ENCODE measurements around the gene GADL1. TPM values are rescaled to one million over a fixed set of nuclear protein-coding genes. Genes with fewer than 3 reads are reported as not detected.
A peak's percentile ranks its signal among the peaks of the same experiment; 100 is the strongest.

GADL1 gene
- polyA plus RNA-seq, 4 donors: 0.09 TPM; not detected in 3

DNA sequence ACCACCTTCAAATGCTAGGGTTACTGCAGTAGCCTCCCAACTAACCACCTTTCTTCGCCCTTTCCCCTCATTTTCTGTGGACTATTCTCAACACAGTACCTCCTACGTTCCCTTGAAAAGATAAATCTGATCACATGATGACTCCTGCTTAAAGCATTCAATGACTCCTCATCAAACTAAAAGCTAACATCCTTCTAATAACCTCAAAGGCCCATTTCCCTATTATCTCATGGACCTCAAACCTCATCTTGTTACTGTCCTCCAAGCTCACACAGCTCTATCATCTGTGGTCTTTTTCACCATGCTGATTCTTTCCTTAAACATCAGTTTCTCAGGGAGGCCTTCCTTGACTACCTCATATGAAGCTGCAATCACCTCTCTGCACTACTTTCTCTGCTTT lies 29.6 kb downstream of the GADL1 start:
- 65 to 81% (median 67%) methylated on average over 2 of the region's 2 CpGs for WGBS, 3 donors
- no peaks in the 10 kb centered on the region for H3K9me3 ChIP-seq (ENCODE audit: control insufficient read depth in 2 of 2, insufficient read depth in 1 of 2, low read depth in 1 of 2, low read length in 1 of 2)
- no peak overlapping the region for H3K27ac ChIP-seq (ENCODE audit: low read depth in 1 of 3, low read length in 2 of 3)
- H3K4me3 ChIP-seq (ENCODE audit: low read depth in 1 of 3, low read length in 3 of 3): no peak overlapping the region
- DNase-seq (no peak), FAIRE-seq (no peak)
- peaks cover 0 to 2% (median 0%) of the 10 kb centered on the region in 3 donors for H3K27me3 ChIP-seq (ENCODE audit: control insufficient read depth in 3 of 3, insufficient read depth in 3 of 3, low read length in 3 of 3)
- no peaks in the 10 kb centered on the region for H3K36me3 ChIP-seq (ENCODE audit: control insufficient read depth in 3 of 3, insufficient read depth in 2 of 3, low read depth in 1 of 3, low read length in 3 of 3)
- no peaks in the 10 kb centered on the region for H3K4me1 ChIP-seq (ENCODE audit: control insufficient read depth in 3 of 3, insufficient read depth in 2 of 3, low read depth in 1 of 3, low read length in 2 of 3)

DNA sequence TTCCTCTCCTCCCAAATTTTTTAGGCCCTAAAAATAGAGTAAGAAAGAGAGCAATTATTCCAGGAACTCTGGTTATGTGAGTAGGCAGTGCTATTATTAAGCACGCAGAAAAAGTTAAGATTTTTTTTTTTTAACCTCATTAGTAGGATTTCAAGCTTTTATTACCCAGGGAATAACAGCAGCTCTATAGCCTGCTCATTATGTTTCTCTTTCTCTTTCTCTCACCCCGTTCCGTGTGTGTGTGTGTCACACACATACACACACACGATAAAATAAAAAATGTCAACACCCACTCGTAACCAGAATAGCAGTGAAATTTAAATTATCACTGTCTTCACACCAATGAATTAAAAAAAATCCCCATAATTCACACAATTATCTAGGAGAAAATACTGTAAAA lies 30.3 kb downstream of the GADL1 start:
- no peaks in the 10 kb centered on the region for H3K36me3 ChIP-seq (ENCODE audit: control insufficient read depth in 3 of 3, insufficient read depth in 2 of 3, low read depth in 1 of 3, low read length in 3 of 3)
- no peak overlapping the region for H3K4me3 ChIP-seq (ENCODE audit: low read depth in 1 of 3, low read length in 3 of 3)
- H3K27me3 ChIP-seq (ENCODE audit: control insufficient read depth in 3 of 3, insufficient read depth in 3 of 3, low read length in 3 of 3): peaks cover 0 to 2% (median 0%) of the 10 kb centered on the region in 3 donors
- no peak for DNase-seq
- WGBS, 3 donors: 31 to 62% (median 31%) methylated on average over 5 of the region's 5 CpGs
- H3K27ac ChIP-seq (ENCODE audit: low read depth in 1 of 3, low read length in 2 of 3): no peak overlapping the region
- H3K4me1 ChIP-seq (ENCODE audit: control insufficient read depth in 3 of 3, insufficient read depth in 2 of 3, low read depth in 1 of 3, low read length in 2 of 3): no peaks in the 10 kb centered on the region
- no peaks in the 10 kb centered on the region for H3K9me3 ChIP-seq (ENCODE audit: control insufficient read depth in 2 of 2, insufficient read depth in 1 of 2, low read depth in 1 of 2, low read length in 1 of 2)
- no peak for FAIRE-seq

DNA sequence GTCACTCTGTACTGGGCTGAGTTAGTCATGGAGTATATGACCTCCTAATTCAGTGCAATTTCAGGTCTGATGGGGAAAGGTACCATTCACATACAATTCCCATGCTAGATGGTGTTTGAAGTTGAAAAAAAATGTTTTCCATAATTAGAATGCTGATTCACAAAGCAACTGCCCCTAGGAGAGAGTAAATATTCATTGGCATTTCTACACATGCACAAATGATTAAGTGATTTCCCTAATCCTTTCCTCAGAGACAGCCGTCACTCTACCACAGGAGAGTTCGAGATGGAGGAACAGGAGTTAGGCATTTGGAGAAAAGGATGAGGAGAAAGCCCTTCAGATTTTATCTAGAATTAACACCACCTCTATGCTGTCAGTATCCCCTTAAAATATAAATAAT lies 32.5 kb downstream of the GADL1 start:
- FAIRE-seq (no peak), DNase-seq (no peak)
- H3K36me3 ChIP-seq (ENCODE audit: control insufficient read depth in 3 of 3, insufficient read depth in 2 of 3, low read depth in 1 of 3, low read length in 3 of 3): no peaks in the 10 kb centered on the region
- H3K4me3 ChIP-seq (ENCODE audit: low read depth in 1 of 3, low read length in 3 of 3): no peak overlapping the region
- H3K27ac ChIP-seq (ENCODE audit: low read depth in 1 of 3, low read length in 2 of 3): no peak overlapping the region
- H3K27me3 ChIP-seq (ENCODE audit: control insufficient read depth in 3 of 3, insufficient read depth in 3 of 3, low read length in 3 of 3): peaks cover 0 to 2% (median 0%) of the 10 kb centered on the region in 3 donors
- no peaks in the 10 kb centered on the region for H3K4me1 ChIP-seq (ENCODE audit: control insufficient read depth in 3 of 3, insufficient read depth in 2 of 3, low read depth in 1 of 3, low read length in 2 of 3)
- H3K9me3 ChIP-seq (ENCODE audit: control insufficient read depth in 2 of 2, insufficient read depth in 1 of 2, low read depth in 1 of 2, low read length in 1 of 2): no peaks in the 10 kb centered on the region
- 85 to 94% (median 87%) methylated on average over 2 of the region's 2 CpGs for WGBS, 3 donors

DNA sequence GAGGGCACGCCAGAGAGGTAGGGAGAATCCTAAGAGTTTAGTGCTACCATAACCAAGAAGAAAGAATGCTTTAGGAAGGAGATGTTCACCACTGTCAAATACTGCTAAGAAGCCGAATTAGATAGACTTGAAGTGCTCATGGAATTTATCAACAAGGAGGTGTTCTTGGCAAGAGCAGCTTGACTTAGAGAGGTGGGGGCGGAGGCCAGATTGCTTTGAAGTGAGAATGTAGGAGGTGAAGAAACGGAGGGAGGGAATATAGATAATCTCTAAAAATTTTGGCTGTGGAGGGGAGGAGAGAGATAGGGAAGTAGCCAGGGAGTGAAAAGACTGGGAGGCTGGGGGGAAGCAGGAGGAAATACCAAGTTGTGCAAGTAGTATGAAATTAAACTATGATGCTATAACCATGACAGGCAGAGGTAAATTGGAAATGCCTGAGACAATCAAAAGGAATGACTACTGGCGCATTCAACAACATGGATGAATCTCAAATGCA lies 35.5 kb downstream of the GADL1 start:
- no peaks in the 10 kb centered on the region for H3K4me1 ChIP-seq (ENCODE audit: control insufficient read depth in 3 of 3, insufficient read depth in 2 of 3, low read depth in 1 of 3, low read length in 2 of 3)
- FAIRE-seq: no peak
- no peak overlapping the region for H3K27ac ChIP-seq (ENCODE audit: low read depth in 1 of 3, low read length in 2 of 3)
- no peaks in the 10 kb centered on the region for H3K27me3 ChIP-seq (ENCODE audit: control insufficient read depth in 3 of 3, insufficient read depth in 3 of 3, low read length in 3 of 3)
- WGBS, 3 donors: 81 to 85% (median 83%) methylated on average over 5 of the region's 5 CpGs
- H3K4me3 ChIP-seq (ENCODE audit: low read depth in 1 of 3, low read length in 3 of 3): no peak overlapping the region
- no peak for DNase-seq
- H3K36me3 ChIP-seq (ENCODE audit: control insufficient read depth in 3 of 3, insufficient read depth in 2 of 3, low read depth in 1 of 3, low read length in 3 of 3): no peaks in the 10 kb centered on the region
- no peaks in the 10 kb centered on the region for H3K9me3 ChIP-seq (ENCODE audit: control insufficient read depth in 2 of 2, insufficient read depth in 1 of 2, low read depth in 1 of 2, low read length in 1 of 2)

DNA sequence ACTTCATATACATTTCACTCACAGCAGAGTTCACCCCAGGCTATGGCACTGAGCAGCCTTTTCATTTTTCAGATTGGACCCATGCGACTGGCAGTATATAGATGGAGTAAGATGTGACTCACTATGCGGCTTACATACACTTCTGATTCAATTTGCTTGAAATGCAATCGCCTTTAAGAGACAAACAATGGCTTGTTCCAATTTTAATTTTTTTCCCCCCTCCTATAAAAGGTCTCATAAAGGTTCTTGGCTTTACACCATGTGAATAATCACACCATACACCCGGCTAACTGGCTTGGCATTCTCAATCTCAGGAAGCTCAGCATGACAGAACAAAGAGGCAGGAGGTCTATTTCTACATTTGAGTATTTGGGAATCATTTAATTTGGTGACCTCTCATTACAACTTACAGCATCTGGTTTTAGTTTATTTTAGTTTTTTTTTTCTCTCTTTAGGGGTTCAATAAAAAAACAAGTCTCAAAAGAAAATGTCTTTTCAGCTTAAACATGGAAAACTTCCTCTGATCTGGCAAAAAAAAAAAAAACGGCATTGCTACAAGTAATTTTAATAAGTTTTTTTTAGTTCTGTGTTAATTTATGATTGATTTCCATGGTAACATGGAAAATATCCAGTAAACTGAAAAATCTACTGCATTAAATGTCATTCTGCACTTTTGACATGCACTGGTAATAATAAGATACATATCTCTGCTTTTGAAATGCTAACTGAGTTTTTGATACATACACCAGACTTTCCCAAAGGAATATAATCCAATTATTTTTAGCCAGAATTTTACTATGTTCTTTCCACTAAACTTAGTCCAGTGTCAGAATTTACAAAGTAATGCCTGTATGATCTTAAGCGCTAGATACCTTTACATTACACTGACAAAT lies 38.8 kb downstream of the GADL1 start:
- DNase-seq (no peak), FAIRE-seq (no peak)
- WGBS, 3 donors: 76 to 83% (median 83%) methylated on average over 6 of the region's 6 CpGs
- Histone ChIP-seq H3K9me3 (ENCODE audit: control insufficient read depth in 2 of 2, insufficient read depth in 1 of 2, low read depth in 1 of 2, low read length in 1 of 2) (peaks cover 0 to 1% of the 10 kb centered on the region in 2 donors), H3K4me3 (ENCODE audit: low read depth in 1 of 3, low read length in 3 of 3) (no peak overlapping the region), H3K27me3 (ENCODE audit: control insufficient read depth in 3 of 3, insufficient read depth in 3 of 3, low read length in 3 of 3) (no peaks in the 10 kb centered on the region), H3K36me3 (ENCODE audit: control insufficient read depth in 3 of 3, insufficient read depth in 2 of 3, low read depth in 1 of 3, low read length in 3 of 3) (no peaks in the 10 kb centered on the region), H3K27ac (ENCODE audit: low read depth in 1 of 3, low read length in 2 of 3) (no peak overlapping the region), H3K4me1 (ENCODE audit: control insufficient read depth in 3 of 3, insufficient read depth in 2 of 3, low read depth in 1 of 3, low read length in 2 of 3) (no peaks in the 10 kb centered on the region)

DNA sequence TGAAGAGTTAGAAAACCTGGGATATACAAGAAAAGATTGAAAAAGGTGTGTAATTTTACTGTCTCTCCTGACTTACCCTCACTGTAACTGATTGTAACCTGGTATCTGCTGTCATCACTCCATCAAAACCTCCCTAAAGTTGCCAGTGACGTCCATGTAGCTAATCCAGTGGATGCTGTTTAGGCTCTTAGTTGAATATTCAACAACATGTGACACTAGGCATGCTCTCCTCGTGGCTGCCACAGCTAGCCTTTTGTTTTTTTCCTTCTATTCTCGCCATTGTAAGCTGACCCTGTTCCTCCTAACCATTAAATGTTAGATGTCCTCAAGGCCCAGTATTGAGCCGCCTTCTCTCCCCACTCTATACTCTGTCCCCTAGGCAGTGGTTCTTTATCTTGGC lies 41.6 kb downstream of the GADL1 start:
- Histone ChIP-seq H3K27me3 (ENCODE audit: control insufficient read depth in 3 of 3, insufficient read depth in 3 of 3, low read length in 3 of 3) (no peaks in the 10 kb centered on the region), H3K27ac (ENCODE audit: low read depth in 1 of 3, low read length in 2 of 3) (no peak overlapping the region), H3K4me1 (ENCODE audit: control insufficient read depth in 3 of 3, insufficient read depth in 2 of 3, low read depth in 1 of 3, low read length in 2 of 3) (no peaks in the 10 kb centered on the region), H3K4me3 (ENCODE audit: low read depth in 1 of 3, low read length in 3 of 3) (no peak overlapping the region), H3K36me3 (ENCODE audit: control insufficient read depth in 3 of 3, insufficient read depth in 2 of 3, low read depth in 1 of 3, low read length in 3 of 3) (no peaks in the 10 kb centered on the region), H3K9me3 (ENCODE audit: control insufficient read depth in 2 of 2, insufficient read depth in 1 of 2, low read depth in 1 of 2, low read length in 1 of 2) (peaks cover 0 to 1% of the 10 kb centered on the region in 2 donors)
- FAIRE-seq (no peak), DNase-seq (no peak)
- WGBS, 3 donors: 52 to 81% (median 66%) methylated on average over 4 of the region's 4 CpGs

DNA sequence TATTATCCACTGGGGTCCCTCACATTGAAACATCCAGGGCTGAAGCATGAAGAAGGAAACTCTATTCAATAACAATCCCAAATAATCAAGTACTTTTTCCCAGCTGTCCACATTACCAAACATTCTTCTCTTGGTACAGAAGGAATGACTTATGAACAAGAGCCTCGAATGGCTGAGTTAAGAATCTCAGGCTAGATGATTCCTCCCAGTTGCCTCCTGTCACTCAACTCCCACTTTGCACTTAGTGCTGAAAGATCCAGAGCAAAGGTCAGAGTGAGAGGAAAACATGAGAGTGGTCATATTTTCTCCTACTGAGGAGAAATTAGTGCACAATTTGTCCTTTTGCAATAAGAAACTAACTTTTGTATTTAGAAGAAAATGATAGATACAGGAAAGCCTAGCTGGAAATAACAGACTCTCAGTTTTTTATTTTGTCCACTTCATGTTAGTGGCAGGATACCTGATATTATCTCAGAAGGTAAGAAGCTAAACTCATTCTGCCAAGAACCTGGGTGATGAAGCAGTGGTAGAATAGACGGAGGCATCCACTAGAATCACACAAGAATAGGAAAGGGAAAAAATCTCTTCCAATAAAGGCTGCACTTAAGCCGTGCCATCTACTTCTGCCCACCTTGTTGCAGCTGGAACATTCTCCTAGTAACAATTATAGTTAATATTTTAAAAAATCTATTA lies 46.2 kb downstream of the GADL1 start:
- no peak overlapping the region for H3K27ac ChIP-seq (ENCODE audit: low read depth in 1 of 3, low read length in 2 of 3)
- peak in 1 of 2 donors; percentile 39 for DNase-seq
- no peak for FAIRE-seq
- WGBS, 3 donors: 59 to 74% (median 70%) methylated on average over 3 of the region's 3 CpGs
- H3K27me3 ChIP-seq (ENCODE audit: control insufficient read depth in 3 of 3, insufficient read depth in 3 of 3, low read length in 3 of 3): no peaks in the 10 kb centered on the region
- H3K4me1 ChIP-seq (ENCODE audit: control insufficient read depth in 3 of 3, insufficient read depth in 2 of 3, low read depth in 1 of 3, low read length in 2 of 3): no peaks in the 10 kb centered on the region
- no peaks in the 10 kb centered on the region for H3K36me3 ChIP-seq (ENCODE audit: control insufficient read depth in 3 of 3, insufficient read depth in 2 of 3, low read depth in 1 of 3, low read length in 3 of 3)
- H3K9me3 ChIP-seq (ENCODE audit: control insufficient read depth in 2 of 2, insufficient read depth in 1 of 2, low read depth in 1 of 2, low read length in 1 of 2): peaks cover 0 to 1% of the 10 kb centered on the region in 2 donors
- H3K4me3 ChIP-seq (ENCODE audit: low read depth in 1 of 3, low read length in 3 of 3): no peak overlapping the region

DNA sequence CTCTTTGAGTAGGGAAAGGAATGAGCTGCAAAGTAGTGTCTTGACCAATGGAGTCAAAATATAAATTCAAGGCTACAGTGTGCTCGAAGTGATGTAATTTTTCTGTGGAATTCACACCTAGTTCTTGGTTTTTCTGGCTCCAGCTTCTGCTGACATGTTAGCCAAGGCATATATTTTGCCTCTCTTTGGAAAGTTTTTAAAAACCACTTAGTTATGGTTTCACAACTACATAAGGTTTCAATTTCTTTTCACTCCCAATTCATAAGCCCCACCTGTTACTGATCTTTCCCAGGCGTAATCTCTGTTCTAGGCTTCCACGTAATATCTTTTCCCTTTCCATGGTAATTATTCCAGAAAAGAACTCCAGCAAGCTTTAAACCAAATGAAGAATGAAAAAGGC lies 46.9 kb downstream of the GADL1 start:
- H3K4me1 ChIP-seq (ENCODE audit: control insufficient read depth in 3 of 3, insufficient read depth in 2 of 3, low read depth in 1 of 3, low read length in 2 of 3): no peaks in the 10 kb centered on the region
- H3K9me3 ChIP-seq (ENCODE audit: control insufficient read depth in 2 of 2, insufficient read depth in 1 of 2, low read depth in 1 of 2, low read length in 1 of 2): peaks cover 0 to 1% of the 10 kb centered on the region in 2 donors
- FAIRE-seq (no peak), DNase-seq (no peak)
- WGBS, 3 donors: 58 to 70% (median 64%) methylated on average over 3 of the region's 3 CpGs
- no peaks in the 10 kb centered on the region for H3K27me3 ChIP-seq (ENCODE audit: control insufficient read depth in 3 of 3, insufficient read depth in 3 of 3, low read length in 3 of 3)
- H3K4me3 ChIP-seq (ENCODE audit: low read depth in 1 of 3, low read length in 3 of 3): no peak overlapping the region
- no peak overlapping the region for H3K27ac ChIP-seq (ENCODE audit: low read depth in 1 of 3, low read length in 2 of 3)
- H3K36me3 ChIP-seq (ENCODE audit: control insufficient read depth in 3 of 3, insufficient read depth in 2 of 3, low read depth in 1 of 3, low read length in 3 of 3): no peaks in the 10 kb centered on the region
